A549 (cell line): ENCODE data around the gene P3R3URF.

Source experiments
- HOXB5 ChIP-seq: fragments of 250-450 bp; sonication (Bioruptor Pico); IDR thresholded peaks from 2 replicates; pipeline ENCODE4 v1.5.0; 2020; ENCODE audit warnings: mild to moderate bottlenecking, moderate library complexity
- POLR2A ChIP-seq: IDR thresholded peaks from 2 replicates; pipeline ENCODE4 v1.6.1; 2012; ENCODE audit warnings: mild to moderate bottlenecking, low read length
- TF ChIP-seq, protein P1 (sequence below): fragments of >200 bp; sonication (Bioruptor Twin); formaldehyde crosslinking; IDR thresholded peaks from 3 replicates; pipeline ENCODE4 v1.5.1; 2016

DNA sequence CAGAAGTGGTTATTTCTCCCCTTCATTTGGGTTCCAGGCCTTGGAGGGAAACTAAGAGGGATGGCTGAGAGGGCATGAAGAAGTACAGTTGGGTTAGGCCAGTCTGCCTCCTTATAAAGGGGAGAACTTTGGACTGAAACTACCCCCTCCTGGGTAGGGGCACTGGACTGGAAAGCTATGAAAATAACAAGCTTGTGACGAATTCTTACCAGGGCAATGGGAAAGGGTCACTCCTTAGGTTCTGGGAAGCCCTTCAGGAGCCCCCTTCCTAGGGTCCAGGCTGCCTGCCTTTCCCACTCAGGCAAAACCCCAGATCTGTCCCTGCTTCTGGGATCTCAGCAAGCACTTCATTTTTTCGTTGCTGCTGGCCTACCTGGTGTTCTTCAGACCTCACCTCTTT lies 9.8 kb upstream of the P3R3URF start:
- TF ChIP-seq HOXB5 = no peak
- TF ChIP-seq POLR2A = no peak
- TF ChIP-seq, protein P1, sequence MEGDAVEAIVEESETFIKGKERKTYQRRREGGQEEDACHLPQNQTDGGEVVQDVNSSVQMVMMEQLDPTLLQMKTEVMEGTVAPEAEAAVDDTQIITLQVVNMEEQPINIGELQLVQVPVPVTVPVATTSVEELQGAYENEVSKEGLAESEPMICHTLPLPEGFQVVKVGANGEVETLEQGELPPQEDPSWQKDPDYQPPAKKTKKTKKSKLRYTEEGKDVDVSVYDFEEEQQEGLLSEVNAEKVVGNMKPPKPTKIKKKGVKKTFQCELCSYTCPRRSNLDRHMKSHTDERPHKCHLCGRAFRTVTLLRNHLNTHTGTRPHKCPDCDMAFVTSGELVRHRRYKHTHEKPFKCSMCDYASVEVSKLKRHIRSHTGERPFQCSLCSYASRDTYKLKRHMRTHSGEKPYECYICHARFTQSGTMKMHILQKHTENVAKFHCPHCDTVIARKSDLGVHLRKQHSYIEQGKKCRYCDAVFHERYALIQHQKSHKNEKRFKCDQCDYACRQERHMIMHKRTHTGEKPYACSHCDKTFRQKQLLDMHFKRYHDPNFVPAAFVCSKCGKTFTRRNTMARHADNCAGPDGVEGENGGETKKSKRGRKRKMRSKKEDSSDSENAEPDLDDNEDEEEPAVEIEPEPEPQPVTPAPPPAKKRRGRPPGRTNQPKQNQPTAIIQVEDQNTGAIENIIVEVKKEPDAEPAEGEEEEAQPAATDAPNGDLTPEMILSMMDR = no peak
